ENCODE measurements around the gene ZFAND6. TPM values are rescaled to one million over a fixed set of nuclear protein-coding genes. Genes with fewer than 3 reads are reported as not detected.
"Not testable (repeated sequence)": the region's sequence is repeated elsewhere in the genome, so short reads cannot be mapped to it uniquely, and the experiment has no call there.

ZFAND6 gene
- total RNA-seq, 1 donor from 2014 or later, result 218 TPM

DNA sequence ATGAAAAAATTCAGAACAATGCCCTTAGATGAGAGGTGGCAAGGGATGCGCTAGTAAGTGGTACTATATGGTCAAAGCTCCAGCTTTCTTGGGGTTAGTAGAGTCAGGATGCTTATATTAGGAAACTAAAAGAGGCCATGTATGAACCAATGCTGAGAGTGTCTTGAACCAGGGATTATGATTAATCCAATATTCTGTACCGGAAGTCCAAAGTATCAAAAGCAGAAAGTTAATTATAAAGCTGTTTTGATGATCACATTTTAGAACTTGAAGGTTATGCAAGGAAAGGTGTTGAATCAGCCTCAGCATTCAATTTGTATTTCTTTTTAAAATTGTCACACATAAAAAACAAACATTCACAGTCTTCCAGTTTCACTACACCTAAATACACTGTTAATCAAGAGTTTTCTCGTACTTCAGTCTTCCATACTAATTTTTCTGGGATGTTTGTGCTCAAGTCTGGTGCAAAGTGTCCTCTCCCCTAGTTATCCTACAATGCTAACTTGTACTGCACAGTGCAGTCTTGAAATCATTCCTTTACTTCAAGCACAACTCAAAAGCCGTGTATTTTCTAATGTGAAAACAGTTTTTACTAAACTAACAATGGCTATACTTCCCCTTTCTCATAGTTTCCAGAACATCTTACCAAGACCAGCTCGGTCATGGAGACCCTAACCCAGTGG lies 82.6 kb downstream of the ZFAND6 start:
- DNase-seq (ENCODE audit: low read depth, low spot score), result no peak

DNA sequence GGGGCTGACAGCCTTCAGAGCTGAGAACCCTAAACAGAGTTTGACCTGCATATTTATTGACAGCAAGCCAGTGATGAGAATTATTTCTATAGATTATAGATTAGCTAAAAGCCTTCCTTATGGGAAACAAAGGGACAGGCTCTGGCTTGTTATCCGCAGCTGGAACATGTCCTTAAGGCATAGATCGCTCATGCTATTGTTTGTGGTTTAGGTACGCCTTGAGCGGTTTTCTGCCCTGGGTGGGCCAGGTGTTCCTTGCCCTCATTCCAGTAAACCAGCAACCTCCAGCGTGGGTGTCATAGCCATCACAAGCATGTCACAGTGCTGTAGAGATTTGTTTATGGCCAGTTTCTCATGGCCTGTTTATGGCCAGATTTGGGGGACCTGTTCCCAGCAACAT lies 83.2 kb downstream of the ZFAND6 start:
- DNase-seq (ENCODE audit: low read depth, low spot score), result no peak

GRCh38 chr15:80151148-80151547 lies 91.7 kb downstream of the ZFAND6 start:
- DNase-seq (ENCODE audit: low read depth, low spot score), result no peak

DNA sequence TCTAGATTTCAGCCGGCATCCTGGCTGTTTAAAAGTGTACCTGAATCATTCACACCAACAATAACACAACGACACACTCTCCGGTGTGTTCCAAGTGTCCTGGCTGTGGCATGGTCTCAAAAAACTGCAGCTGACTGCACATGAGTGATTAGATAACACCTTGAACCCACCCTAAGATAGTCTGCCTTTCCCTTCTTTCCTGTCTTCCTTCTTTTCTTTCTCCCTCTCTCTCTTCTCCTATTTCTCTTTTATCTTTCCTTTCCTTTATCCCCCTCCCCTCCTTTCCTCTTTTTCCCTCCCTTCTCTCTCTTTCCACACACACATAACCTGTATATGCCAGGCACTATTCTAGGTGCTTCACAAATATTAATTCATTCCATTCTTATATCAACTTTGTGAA lies 92.1 kb downstream of the ZFAND6 start:
- DNase-seq (ENCODE audit: low read depth, low spot score), result no peak

DNA sequence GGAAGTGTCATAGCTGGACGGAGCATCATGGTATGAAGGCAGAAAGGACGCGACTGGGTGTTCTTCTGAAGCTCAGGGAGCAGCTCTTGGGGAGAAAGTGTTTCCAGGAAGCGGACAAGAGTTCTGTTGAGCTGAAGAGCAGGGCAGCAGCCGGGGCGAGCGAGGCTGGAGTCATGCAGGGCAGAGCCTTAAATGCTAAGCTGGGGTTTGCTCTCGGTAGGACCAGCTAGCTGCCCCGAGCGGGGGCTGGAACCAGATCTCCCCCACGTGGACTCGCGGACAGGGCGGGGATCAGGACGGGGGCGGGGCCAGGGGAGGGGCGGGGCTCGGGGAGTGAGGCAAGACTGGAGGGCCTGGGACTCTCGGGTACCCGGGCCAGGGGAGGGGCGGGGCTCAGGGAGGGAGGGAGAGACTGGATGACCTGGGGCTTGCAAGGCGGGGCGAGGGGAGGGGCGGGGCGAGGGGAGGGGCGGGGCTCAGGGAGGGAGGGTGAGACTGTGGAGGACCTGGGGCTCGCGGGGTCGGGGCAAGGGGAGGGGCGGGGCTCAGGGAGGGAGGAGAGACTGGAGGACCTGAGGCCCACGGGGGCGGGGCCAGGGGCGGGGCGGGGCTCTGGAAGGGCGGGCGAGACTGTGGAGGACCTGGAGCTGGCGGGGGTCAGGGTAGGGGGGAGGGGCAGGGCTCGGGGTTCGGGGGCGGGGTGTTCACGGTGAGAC lies 92.9 kb downstream of the ZFAND6 start:
- DNase-seq (ENCODE audit: low read depth, low spot score), result peak; percentile 71

GRCh38 chr15:80152896-80153876 lies 93.7 kb downstream of the ZFAND6 start, which contains the start of gene FAH:
Gene FAH, plus strand, starts transcription at chr15:80152999. Its CDS starts 56 bp downstream, at chr15:80153055.
- DNase-seq (ENCODE audit: low read depth, low spot score), result no peak

DNA sequence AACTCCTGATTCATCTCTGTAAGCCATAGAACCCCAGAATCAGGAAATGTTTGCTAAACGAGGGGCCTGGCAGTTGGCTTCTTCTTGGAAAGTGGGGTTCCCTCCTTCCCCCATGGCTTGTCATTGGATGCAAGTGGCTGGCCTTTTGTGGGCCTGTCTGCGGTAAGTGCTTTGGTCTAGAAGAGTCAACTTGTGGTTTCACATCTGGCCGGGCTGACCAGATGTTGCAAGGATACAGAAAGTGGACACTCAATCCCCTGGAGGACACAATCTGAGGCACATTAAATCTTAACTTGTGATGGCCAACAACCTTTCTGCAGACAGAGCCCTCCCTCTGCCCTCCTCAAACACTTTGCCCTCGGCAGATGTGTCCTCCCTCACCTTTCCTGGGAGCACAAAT lies 94.4 kb downstream of the ZFAND6 start:
- no peak for DNase-seq (ENCODE audit: low read depth, low spot score)

DNA sequence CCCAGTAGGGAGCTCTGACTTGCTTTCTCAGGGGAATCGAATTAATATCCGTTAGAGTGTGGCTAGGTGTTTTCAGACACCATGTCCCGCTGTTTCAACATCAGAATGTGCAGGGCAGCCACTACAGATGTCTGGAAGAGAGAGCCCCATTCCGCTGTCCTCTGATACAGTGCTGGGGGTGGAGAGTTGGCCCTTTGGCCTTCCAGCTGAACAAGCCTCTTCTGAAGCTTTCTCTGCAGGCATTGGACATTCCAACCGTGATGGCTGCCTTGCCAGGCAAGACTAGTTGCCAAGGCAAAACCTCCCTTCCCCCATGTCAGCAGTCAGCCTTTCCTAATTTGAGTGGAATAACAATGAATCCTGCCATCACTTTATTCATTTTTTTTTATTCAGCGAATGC lies 94.9 kb downstream of the ZFAND6 start:
- no peak for DNase-seq (ENCODE audit: low read depth, low spot score)

- no peak for DNase-seq (ENCODE audit: low read depth, low spot score)
Observed at GRCh38 chr15:80155001-80155377, 95.5 kb downstream of the ZFAND6 start.

- not testable (repeated sequence) for DNase-seq (ENCODE audit: low read depth, low spot score)
Observed at GRCh38 chr15:80155378-80156175, 96.1 kb downstream of the ZFAND6 start.

DNA sequence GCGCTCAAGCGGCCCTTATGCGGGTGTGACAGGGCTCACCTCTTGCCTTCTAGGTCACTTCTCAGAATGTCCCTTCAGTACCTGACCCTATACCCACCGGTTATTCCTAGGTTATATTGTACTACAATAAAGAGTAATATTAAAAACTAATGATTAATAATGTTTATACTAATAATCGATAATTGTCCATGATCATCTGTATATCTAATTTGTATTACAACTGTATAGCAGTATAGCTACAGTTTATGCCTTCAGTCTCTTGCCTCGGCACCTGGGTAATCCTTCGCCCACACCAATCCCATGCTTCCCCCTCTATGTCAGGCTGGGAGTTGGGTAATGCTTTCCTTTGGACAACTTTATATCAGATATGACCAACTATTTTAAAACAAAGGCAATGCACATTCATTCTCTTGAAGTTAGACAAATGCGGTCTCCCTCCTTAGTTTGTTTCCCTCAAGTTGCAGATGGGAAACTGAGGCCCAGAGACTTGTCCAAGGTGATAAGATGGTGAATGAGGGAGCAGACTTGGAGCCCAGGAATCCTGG lies 96.8 kb downstream of the ZFAND6 start:
- DNase-seq (ENCODE audit: low read depth, low spot score), result no peak

DNA sequence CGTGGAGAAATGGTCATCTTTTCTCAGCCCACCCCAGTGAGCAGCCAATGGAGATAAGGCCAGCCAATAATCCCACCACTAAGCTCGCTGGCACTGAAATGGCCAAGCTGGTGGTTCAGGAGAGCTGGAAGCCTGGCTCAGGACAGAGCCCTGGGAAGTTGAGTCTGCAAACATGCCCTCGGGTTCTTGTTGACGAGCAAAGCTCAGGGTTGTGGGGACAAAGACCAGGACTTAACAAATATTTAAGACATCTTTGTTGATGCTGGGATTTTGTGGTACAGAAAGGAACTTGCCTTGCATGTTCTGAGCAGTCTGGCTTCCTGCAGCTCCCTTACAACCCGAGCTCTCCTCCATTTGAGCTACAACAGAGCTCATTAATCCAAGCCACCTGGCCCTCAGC lies 97.7 kb downstream of the ZFAND6 start:
- no peak for DNase-seq (ENCODE audit: low read depth, low spot score)

DNA sequence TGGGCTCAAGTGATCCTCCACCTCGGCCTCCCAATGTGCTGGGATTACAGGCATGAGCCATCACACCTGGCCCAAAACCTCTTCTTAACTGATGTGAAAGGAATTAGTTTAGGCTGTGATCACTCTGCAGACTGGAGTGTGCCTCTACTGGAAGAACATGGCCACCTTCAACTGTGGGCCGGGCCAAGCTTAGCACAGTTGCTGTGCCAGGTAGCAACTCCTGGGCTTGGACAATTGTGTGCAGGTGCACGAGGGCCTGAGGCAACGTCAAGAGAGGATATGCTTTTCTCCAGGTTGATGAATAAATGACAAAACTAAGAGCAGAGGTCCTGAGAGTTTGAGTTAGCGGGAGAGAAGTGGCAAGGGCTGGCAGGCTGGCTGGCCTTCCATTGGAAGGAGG lies 99.8 kb downstream of the ZFAND6 start:
- no peak for DNase-seq (ENCODE audit: low read depth, low spot score)

DNA sequence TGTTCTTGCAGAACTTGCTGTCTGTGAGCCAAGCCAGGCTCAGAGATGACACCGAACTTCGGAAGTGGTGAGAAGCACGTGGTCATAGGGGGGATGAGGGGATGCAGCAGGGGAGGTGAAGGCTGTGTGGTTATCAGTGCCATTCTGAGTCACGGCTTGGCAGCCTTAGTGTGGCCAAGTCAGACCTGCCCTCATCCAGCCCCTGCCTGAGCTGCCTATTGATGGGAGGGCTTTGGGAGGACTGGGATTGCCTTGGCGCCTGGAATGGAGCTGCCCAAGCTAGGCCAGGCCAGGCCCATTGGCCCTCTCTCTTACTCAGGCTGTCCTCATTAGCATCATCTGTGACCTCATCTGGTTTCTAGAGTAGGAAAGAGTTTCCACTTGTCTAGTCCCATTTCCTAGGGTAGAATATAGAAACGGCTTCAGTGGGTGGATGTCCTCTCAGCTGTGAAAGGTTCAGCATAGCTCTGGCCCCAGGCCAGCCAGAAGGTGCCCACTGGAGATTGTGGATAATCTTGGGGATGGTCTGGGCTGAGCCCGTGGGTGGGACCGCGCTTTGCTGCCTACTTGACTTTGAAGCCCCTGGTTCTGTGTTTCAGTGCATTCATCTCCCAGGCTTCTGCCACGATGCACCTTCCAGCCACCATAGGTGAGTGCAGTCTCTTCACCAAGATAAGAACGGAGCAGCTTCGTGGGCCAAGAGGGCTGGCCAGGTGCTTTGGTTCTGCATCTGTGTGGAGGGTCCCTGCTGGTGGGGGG lies 100.5 kb downstream of the ZFAND6 start:
- DNase-seq (ENCODE audit: low read depth, low spot score), result no peak

GRCh38 chr15:80160570-80161156 lies 101.2 kb downstream of the ZFAND6 start:
- peak; percentile 63 for DNase-seq (ENCODE audit: low read depth, low spot score)

GRCh38 chr15:80161468-80162016 lies 102.1 kb downstream of the ZFAND6 start:
- no peak for DNase-seq (ENCODE audit: low read depth, low spot score)

- DNase-seq (ENCODE audit: low read depth, low spot score), result no peak
Observed at GRCh38 chr15:80162059-80162554, 102.6 kb downstream of the ZFAND6 start.

DNA sequence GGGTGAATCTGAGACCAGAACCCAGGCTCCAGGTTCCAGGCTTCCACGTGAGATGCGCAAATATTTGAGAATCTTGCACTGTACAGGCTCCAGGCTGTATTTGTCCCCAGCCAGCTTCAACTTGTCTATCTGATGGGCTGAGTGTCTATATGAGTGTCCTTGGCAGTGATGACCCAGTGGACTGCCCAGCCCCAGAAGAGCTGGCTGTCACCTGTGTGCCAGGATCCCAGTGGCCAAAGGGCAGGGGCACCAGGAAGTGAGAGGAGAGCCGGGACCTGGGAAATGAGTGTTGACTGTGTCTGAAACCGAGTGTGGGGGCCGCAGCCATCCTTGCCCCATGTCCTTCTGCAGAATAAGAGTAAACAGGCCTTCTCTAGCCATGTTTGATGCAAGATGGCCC lies 103.7 kb downstream of the ZFAND6 start:
- DNase-seq (ENCODE audit: low read depth, low spot score), result no peak

DNA sequence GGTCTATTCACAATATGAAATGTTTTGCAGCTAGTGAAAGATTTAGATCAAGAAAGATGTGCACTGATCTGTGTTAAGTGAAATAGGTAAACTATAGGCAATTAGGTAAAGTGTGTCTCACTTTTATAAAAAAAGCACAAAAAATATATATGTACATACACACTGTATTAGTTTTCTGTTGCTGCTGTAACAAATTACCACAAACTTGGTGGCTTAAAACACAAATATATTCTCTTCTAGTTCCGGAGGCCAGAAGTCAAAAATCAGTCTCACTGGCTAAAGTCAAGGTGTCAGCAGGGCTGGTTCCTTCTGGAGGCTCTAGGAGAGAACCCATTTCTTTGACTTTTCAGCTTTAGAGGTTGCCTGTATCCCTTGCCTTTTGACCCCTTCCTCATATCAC lies 104.4 kb downstream of the ZFAND6 start:
- no peak for DNase-seq (ENCODE audit: low read depth, low spot score)
